GM19025 (cell line): ENCODE data around the gene ATP6V1D.
A peak's percentile ranks its signal among the peaks of the same experiment; 100 is the strongest.
"Not testable (repeated sequence)": the region's sequence is repeated elsewhere in the genome, so short reads cannot be mapped to it uniquely, and the experiment has no call there.

ENCODE experiments used
- ATAC-seq: cut with Tn5 transposase; IDR thresholded peaks from one replicate; pipeline ENCODE4 v1.9.1; 2021; ENCODE audit warnings: mild to moderate bottlenecking, low read depth, moderate library complexity; ENCODE audit not compliant: unreplicated experiment

Gene ATP6V1D

GRCh38 chr14:67359775-67360469 lies at the start of gene ATP6V1D, which contains the start of gene EIF2S1:
Gene ATP6V1D, minus strand, starts transcription at chr14:67359804. Its CDS starts 106 bp downstream, at chr14:67359698.
Gene EIF2S1, plus strand, starts transcription at chr14:67360328. Its CDS starts 4,440 bp downstream, at chr14:67364768.
- ATAC-seq: peak; percentile 89

- ATAC-seq: not testable (repeated sequence)
These were observed 48.7 kb upstream of the ATP6V1D start for GRCh38 chr14:67408122-67408801.

GRCh38 chr14:67405771-67406170 lies 46.2 kb upstream of the ATP6V1D start:
- no peak for ATAC-seq

- no peak for ATAC-seq
These were observed 40.8 kb upstream of the ATP6V1D start for GRCh38 chr14:67400434-67400833.

GRCh38 chr14:67397536-67397935 lies 37.9 kb upstream of the ATP6V1D start:
- ATAC-seq: no peak

- no peak for ATAC-seq
These were observed 36.9 kb upstream of the ATP6V1D start for GRCh38 chr14:67396381-67396970.

GRCh38 chr14:67395876-67396189 lies 36.2 kb upstream of the ATP6V1D start:
- ATAC-seq: no peak

- ATAC-seq: no peak
These were observed 35.7 kb upstream of the ATP6V1D start for GRCh38 chr14:67395086-67395875.

GRCh38 chr14:67393689-67394088 lies 34.1 kb upstream of the ATP6V1D start:
- ATAC-seq: no peak

- ATAC-seq: no peak
These were observed 33.2 kb upstream of the ATP6V1D start for GRCh38 chr14:67392800-67393199.

GRCh38 chr14:67392123-67392522 lies 32.5 kb upstream of the ATP6V1D start:
- no peak for ATAC-seq

- ATAC-seq: no peak
These were observed 31.7 kb upstream of the ATP6V1D start for GRCh38 chr14:67391268-67391667.

GRCh38 chr14:67389811-67390534 lies 30.4 kb upstream of the ATP6V1D start:
- no peak for ATAC-seq

- ATAC-seq: no peak
These were observed 29.7 kb upstream of the ATP6V1D start for GRCh38 chr14:67389275-67389674.

GRCh38 chr14:67387195-67387594 lies 27.6 kb upstream of the ATP6V1D start:
- ATAC-seq: no peak

- no peak for ATAC-seq
These were observed 26.0 kb upstream of the ATP6V1D start for GRCh38 chr14:67385618-67386017.

GRCh38 chr14:67385120-67385519 lies 25.5 kb upstream of the ATP6V1D start:
- ATAC-seq: no peak

- no peak for ATAC-seq
These were observed 18.3 kb upstream of the ATP6V1D start for GRCh38 chr14:67377916-67378315.

GRCh38 chr14:67373347-67373746 lies 13.7 kb upstream of the ATP6V1D start:
- ATAC-seq: peak; percentile 51

- no peak for ATAC-seq
These were observed 13.2 kb upstream of the ATP6V1D start for GRCh38 chr14:67372833-67373232.
